SK-N-SH (cell line): Measurements from ENCODE around the gene UBE2E3. TPM values are rescaled to one million over a fixed set of nuclear protein-coding genes. Genes with fewer than 3 reads are reported as not detected.
A peak's percentile ranks its signal among the peaks of the same experiment; 100 is the strongest.

Experiments used
- CTCF ChIA-PET: fragments of 300-600, 350-600 bp; formaldehyde crosslinking; extraction: SDS; loops from one replicate; lab custom pipeline; 2021; lab: Yijun Ruan, JAX
- POLR2A ChIA-PET: fragments of 350-600 bp; sonication (Branson Sonifier 250); formaldehyde crosslinking; extraction: SDS; loops from one replicate; lab custom pipeline; 2020; ENCODE audit warnings: antibody characterized with exemption, inconsistent platforms; lab: Yijun Ruan, JAX
- DNase-seq: peaks from one replicate; pipeline ENCODE4 v3.0.0; 2012
- H2AFZ ChIP-seq: fragments of 200-600 bp; sonication (generic); 2 replicates; pipeline ENCODE4 v1.8.1; 2016; ENCODE audit warnings: antibody characterized with exemption, mild to moderate bottlenecking, low read depth
- H3F3A ChIP-seq: fragments of 200-600 bp; sonication (generic); replicated peaks from 2 replicates; pipeline ENCODE3; 2016; ENCODE audit warnings: antibody characterized with exemption, mild to moderate bottlenecking; ENCODE audit not compliant: insufficient read depth
- H3K27ac ChIP-seq, 2 experiments: fragments of 200-500 bp in 1 of 2; fragments of 200-600 bp in 1 of 2; sonication (Bioruptor generic) in 1 of 2; sonication (generic), shearing (Covaris generic) in 1 of 2; 2 replicates each; pipeline versions ENCODE4 v1.5.1 to v1.6.1; 2014 to 2016; ENCODE audit warnings: low read depth in 2 of 2, inconsistent platforms in 1 of 2, low read length in 1 of 2, mild to moderate bottlenecking in 1 of 2, mixed read lengths in 1 of 2
- H3K27me3 ChIP-seq: fragments of 200-600 bp; sonication (generic), shearing (Covaris generic); 2 replicates; pipeline ENCODE4 v1.6.1; 2016; ENCODE audit warnings: mixed run types; ENCODE audit not compliant: insufficient read depth
- H3K36me3 ChIP-seq, 2 experiments: fragments of 200-500 bp in 1 of 2; fragments of 200-600 bp in 1 of 2; sonication (Bioruptor generic) in 1 of 2; sonication (generic) in 1 of 2; replicated peaks in 1 of 2; 2 replicates each; pipeline versions ENCODE3 to v1.5.1; 2014 to 2016; ENCODE audit warnings: low read length in 1 of 2, mild to moderate bottlenecking in 1 of 2; ENCODE audit not compliant: insufficient read depth in 2 of 2, control insufficient read depth in 1 of 2
- H3K4me1 ChIP-seq, 2 experiments: fragments of 200-500 bp in 1 of 2; fragments of 200-600 bp in 1 of 2; sonication (Bioruptor generic) in 1 of 2; sonication (generic), shearing (Covaris generic) in 1 of 2; 2 replicates each; pipeline versions ENCODE4 v1.5.1 to v1.6.1; 2014 to 2016; ENCODE audit warnings: low read depth in 1 of 2, low read length in 1 of 2, mixed run types in 1 of 2; ENCODE audit not compliant: insufficient read depth in 2 of 2, control insufficient read depth in 1 of 2
- H3K4me2 ChIP-seq: fragments of 200-600 bp; sonication (generic), shearing (Covaris generic); 2 replicates; pipeline ENCODE4 v1.6.1; 2017; ENCODE audit warnings: mixed run types
- H3K4me3 ChIP-seq, 2 experiments: fragments of 200-500 bp in 1 of 2; fragments of 200-600 bp in 1 of 2; sonication (Bioruptor generic) in 1 of 2; sonication (generic), shearing (Covaris generic) in 1 of 2; 2 replicates each; pipeline versions ENCODE4 v1.5.1 to v1.8.1; 2014 to 2016; ENCODE audit warnings: low read depth in 2 of 2, inconsistent platforms in 1 of 2, low read length in 1 of 2, mild to moderate bottlenecking in 1 of 2, mixed read lengths in 1 of 2, moderate library complexity in 1 of 2
- H3K79me2 ChIP-seq: fragments of 200-600 bp; sonication (generic); 2 replicates; pipeline ENCODE4 v1.8.1; 2017; ENCODE audit warnings: mild to moderate bottlenecking; ENCODE audit not compliant: insufficient read depth
- H3K9ac ChIP-seq: fragments of 200-600 bp; sonication (generic); 2 replicates; pipeline ENCODE4 v1.6.1; 2017; ENCODE audit warnings: mixed run types
- H3K9me2 ChIP-seq: fragments of 200-600 bp; sonication (generic); 2 replicates; pipeline ENCODE4 v1.6.1; 2017; ENCODE audit warnings: mixed run types
- H3K9me3 ChIP-seq: fragments of 200-600 bp; sonication (generic); 2 replicates; pipeline ENCODE4 v1.6.1; 2017; ENCODE audit warnings: mixed run types, mild to moderate bottlenecking, moderate library complexity
- H4K20me1 ChIP-seq: fragments of 200-600 bp; sonication (generic); 2 replicates; pipeline ENCODE4 v1.6.1; 2017; ENCODE audit warnings: mild to moderate bottlenecking, mixed run types; ENCODE audit not compliant: insufficient read depth
- CHD2 ChIP-seq: fragments of 150-350 bp; IDR thresholded peaks from 2 replicates; pipeline ENCODE4 v1.6.1; 2018; ENCODE audit warnings: low read length; ENCODE audit not compliant: partially characterized antibody
- ELF1 ChIP-seq: IDR thresholded peaks from 2 replicates; pipeline ENCODE4 v1.4.0; 2012
- EP300 ChIP-seq, 2 experiments: IDR thresholded peaks; 2 replicates each; pipeline versions ENCODE4 v1.4.0 to v1.6.1; 2012; ENCODE audit warnings: borderline replicate concordance in 1 of 2, low read depth in 1 of 2, low read length in 1 of 2
- EZH2phosphoT487 ChIP-seq: fragments of 200-600 bp; sonication (generic); IDR thresholded peaks from 2 replicates; pipeline ENCODE4 v1.6.1; 2017; ENCODE audit warnings: low read depth, mixed run types, mild to moderate bottlenecking, antibody characterized with exemption, moderate library complexity, borderline replicate concordance
- FOSL2 ChIP-seq: IDR thresholded peaks from 2 replicates; pipeline ENCODE4 v1.4.0; 2012; ENCODE audit warnings: low read depth, mild to moderate bottlenecking, moderate library complexity, borderline replicate concordance
- FOXJ3 ChIP-seq: sonication (generic); formaldehyde crosslinking; IDR thresholded peaks from 2 replicates; pipeline ENCODE4 v1.5.1; 2020; ENCODE audit warnings: mild to moderate bottlenecking, missing genetic modification reagents
- FOXM1 ChIP-seq: IDR thresholded peaks from 2 replicates; pipeline ENCODE4 v1.4.0; 2012; ENCODE audit warnings: low read depth, mild to moderate bottlenecking
- GATA2 ChIP-seq: sonication (generic); formaldehyde crosslinking; IDR thresholded peaks from 2 replicates; pipeline ENCODE4 v1.5.0; 2020; ENCODE audit warnings: mild to moderate bottlenecking, missing genetic modification reagents
- JUND ChIP-seq: IDR thresholded peaks from 2 replicates; pipeline ENCODE4 v1.4.0; 2012
- MEF2A ChIP-seq: IDR thresholded peaks from 2 replicates; pipeline ENCODE4 v1.4.0; 2012; ENCODE audit warnings: low read depth, borderline replicate concordance
- NFIC ChIP-seq: IDR thresholded peaks from 2 replicates; pipeline ENCODE4 v1.4.0; 2012; ENCODE audit warnings: borderline replicate concordance
- POLR2AphosphoS5 ChIP-seq: IDR thresholded peaks from 2 replicates; pipeline ENCODE4 v1.6.1; 2012; ENCODE audit warnings: low read depth, low read length
- RCOR1 ChIP-seq: fragments of 150-350 bp; IDR thresholded peaks from 2 replicates; pipeline ENCODE4 v1.6.1; 2017; ENCODE audit warnings: antibody characterized with exemption, low read length
- RXRA ChIP-seq: IDR thresholded peaks from 2 replicates; pipeline ENCODE4 v1.4.0; 2012; ENCODE audit warnings: low read depth, mild to moderate bottlenecking, borderline replicate concordance
- TEAD4 ChIP-seq: IDR thresholded peaks from 2 replicates; pipeline ENCODE4 v1.4.0; 2012; ENCODE audit warnings: mild to moderate bottlenecking, borderline replicate concordance; ENCODE audit not compliant: insufficient read depth
- YY1 ChIP-seq: IDR thresholded peaks from 2 replicates; pipeline ENCODE4 v1.4.0; 2012; ENCODE audit warnings: low read depth, mild to moderate bottlenecking
- WGBS: methylation state at CpG from one replicate; pipeline ENCODE4 v1.1.6; 2017; ENCODE audit warnings: low lambda C conversion rate; 5-methylcytosine and 5-hydroxymethylcytosine counted together
- polyA plus RNA-seq, 3 experiments: library from polyadenylated mRNA; depleted of rRNA; stranded (reverse); fragments of >200 nt; gene quantifications; 2 replicates each; pipeline ENCODE4 v1.2.3, GENCODE V29; 2012
- TF ChIP-seq, protein P1 (sequence below): IDR thresholded peaks from 2 replicates; pipeline ENCODE4 v1.6.1; 2012; ENCODE audit warnings: mild to moderate bottlenecking, low read depth, low read length, moderate library complexity
- TF ChIP-seq, protein P2 (sequence below): IDR thresholded peaks from 2 replicates; pipeline ENCODE4 v1.4.0; 2012; ENCODE audit warnings: low read depth, borderline replicate concordance
- TF ChIP-seq, protein P3 (sequence below): IDR thresholded peaks from 2 replicates; pipeline ENCODE4 v1.4.0; 2012; ENCODE audit warnings: low read depth
- TF ChIP-seq, protein P4 (sequence below): fragments of 150-350 bp; IDR thresholded peaks from 2 replicates; pipeline ENCODE4 v1.6.1; 2017; ENCODE audit warnings: antibody characterized with exemption, low read length, low read depth, borderline replicate concordance
- TF ChIP-seq, protein P5 (sequence below): fragments of 200-600 bp; sonication (generic); IDR thresholded peaks from 2 replicates; pipeline ENCODE4 v1.6.1; 2017; ENCODE audit warnings: antibody characterized with exemption, mild to moderate bottlenecking, moderate library complexity
- TF ChIP-seq, protein P6 (sequence below): IDR thresholded peaks from 2 replicates; pipeline ENCODE4 v1.4.0; 2012; ENCODE audit warnings: low read depth, borderline replicate concordance

UBE2E3 gene
- 62.9 and 71.1 TPM in 2 replicates for polyA plus RNA-seq (2012; rRNA removed)
- polyA plus RNA-seq (2012; cell fraction: cytosol; rRNA removed) = 94.7 and 109 TPM in 2 replicates
- polyA plus RNA-seq (2012; cell fraction: nucleus; rRNA removed) = 20.6 and 50.7 TPM in 2 replicates

DNA sequence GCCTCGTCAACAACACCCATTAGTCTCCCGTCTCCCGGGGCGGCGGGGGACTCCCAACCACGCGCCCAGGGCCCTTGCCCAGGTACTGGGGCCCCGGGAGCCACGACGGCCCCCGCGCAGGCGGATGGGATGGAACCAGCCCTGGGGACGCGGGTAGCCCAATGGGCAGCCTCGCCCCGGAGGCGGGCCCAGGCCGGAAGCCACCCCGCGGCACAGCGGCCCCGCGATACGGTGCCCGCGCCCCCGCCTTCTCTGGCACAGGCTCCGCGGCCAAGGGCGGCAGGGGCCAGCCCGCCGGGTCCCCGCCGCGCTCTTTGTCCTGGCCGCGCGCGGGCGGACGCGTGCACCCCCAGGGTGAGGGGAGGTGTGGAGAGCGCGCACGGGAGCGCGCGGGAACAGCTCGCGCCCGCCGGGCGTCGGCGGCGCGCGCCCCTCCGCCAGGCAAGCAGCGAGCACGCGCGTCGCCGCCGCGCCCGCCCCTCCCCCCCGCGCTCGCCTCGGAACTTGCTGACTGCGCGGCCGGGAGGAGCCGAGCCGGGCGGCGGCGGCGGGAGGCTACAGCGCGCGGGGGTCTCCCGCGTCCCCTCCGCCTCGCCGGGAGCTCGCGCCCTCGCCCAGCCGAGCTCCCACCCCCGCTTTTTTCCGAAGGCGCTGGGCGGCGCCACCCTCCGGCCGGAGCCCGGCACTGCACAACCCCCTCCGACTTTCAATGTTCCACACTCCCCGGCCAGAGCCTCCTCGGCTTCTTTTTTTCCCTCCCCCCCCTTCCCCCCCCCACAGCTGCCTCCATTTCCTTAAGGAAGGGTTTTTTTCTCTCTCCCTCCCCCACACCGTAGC lies at the start of gene UBE2E3:
Gene UBE2E3, plus strand, starts transcription at position 500 of the 837 bp plus-strand sequence. CDS start 1,438 bp downstream, outside the sequence.
- ChIA-PET CTCF (interaction anchor here (0.6 to 3.7 kb wide), 27 partner anchors 9 to 860 kb away, joined by 3 to 50 read pairs (median 4); no protein-coding TSS in a partner anchor), POLR2A (interaction anchor here (0.6 to 1.6 kb wide), 5 partner anchors 11 to 855 kb away, joined by 3 to 7 read pairs (median 4); no protein-coding TSS in a partner anchor)
- H3K9me3 ChIP-seq = no peaks in the 10 kb centered on the region
- H2AFZ ChIP-seq = peak within 1 kb of the TSS; percentile 84
- peaks cover 5 to 22% of the 10 kb centered on the region in 2 experiments; a peak in 3 of 4 replicates for H3K4me1 ChIP-seq
- peak; percentile 93 for DNase-seq
- H3K79me2 ChIP-seq = peaks cover 39% of the 10 kb centered on the region
- H3K36me3 ChIP-seq = peaks cover 13 to 15% of the 10 kb centered on the region in 2 experiments
- H3K4me3 ChIP-seq = peak within 1 kb of the TSS; percentile 84 to 95
- no peaks in the 10 kb centered on the region for H3K9me2 ChIP-seq
- H3K9ac ChIP-seq = peak within 1 kb of the TSS; percentile 87
- 10% methylated on average over 17 of the region's 106 CpGs for WGBS
- H4K20me1 ChIP-seq = no peaks in the 10 kb centered on the region
- H3K27me3 ChIP-seq = no peaks in the 10 kb centered on the region
- H3K27ac ChIP-seq = peak within 1 kb of the TSS; percentile 67 to 85
- peaks cover 16% of the 10 kb centered on the region for H3F3A ChIP-seq
- peak within 1 kb of the TSS; percentile 82 for H3K4me2 ChIP-seq
- TF ChIP-seq EZH2phosphoT487 (no peak), FOXJ3 (no peak), FOXM1 (no peak), JUND (no peak), GATA2 (CRISPR knock-in tag) (0 out of 2 replicates have a peak, but pooled peaks have one; percentile 6), NFIC (0 out of 2 replicates have a peak, but pooled peaks have one; percentile 6), POLR2AphosphoS5 (no peak), ELF1 (no peak), MEF2A (no peak), FOSL2 (no peak), EP300 (IDR thresholded peaks at IDR 0.05; ENCODE audit: borderline replicate concordance in 1 of 2, low read depth in 1 of 2, low read length in 1 of 2) (no peak), YY1 (no peak), RXRA (no peak), TEAD4 (no peak), CHD2 (no peak), RCOR1 (no peak)
- TF ChIP-seq, protein P1, sequence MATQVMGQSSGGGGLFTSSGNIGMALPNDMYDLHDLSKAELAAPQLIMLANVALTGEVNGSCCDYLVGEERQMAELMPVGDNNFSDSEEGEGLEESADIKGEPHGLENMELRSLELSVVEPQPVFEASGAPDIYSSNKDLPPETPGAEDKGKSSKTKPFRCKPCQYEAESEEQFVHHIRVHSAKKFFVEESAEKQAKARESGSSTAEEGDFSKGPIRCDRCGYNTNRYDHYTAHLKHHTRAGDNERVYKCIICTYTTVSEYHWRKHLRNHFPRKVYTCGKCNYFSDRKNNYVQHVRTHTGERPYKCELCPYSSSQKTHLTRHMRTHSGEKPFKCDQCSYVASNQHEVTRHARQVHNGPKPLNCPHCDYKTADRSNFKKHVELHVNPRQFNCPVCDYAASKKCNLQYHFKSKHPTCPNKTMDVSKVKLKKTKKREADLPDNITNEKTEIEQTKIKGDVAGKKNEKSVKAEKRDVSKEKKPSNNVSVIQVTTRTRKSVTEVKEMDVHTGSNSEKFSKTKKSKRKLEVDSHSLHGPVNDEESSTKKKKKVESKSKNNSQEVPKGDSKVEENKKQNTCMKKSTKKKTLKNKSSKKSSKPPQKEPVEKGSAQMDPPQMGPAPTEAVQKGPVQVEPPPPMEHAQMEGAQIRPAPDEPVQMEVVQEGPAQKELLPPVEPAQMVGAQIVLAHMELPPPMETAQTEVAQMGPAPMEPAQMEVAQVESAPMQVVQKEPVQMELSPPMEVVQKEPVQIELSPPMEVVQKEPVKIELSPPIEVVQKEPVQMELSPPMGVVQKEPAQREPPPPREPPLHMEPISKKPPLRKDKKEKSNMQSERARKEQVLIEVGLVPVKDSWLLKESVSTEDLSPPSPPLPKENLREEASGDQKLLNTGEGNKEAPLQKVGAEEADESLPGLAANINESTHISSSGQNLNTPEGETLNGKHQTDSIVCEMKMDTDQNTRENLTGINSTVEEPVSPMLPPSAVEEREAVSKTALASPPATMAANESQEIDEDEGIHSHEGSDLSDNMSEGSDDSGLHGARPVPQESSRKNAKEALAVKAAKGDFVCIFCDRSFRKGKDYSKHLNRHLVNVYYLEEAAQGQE = no peak
- TF ChIP-seq, protein P2, sequence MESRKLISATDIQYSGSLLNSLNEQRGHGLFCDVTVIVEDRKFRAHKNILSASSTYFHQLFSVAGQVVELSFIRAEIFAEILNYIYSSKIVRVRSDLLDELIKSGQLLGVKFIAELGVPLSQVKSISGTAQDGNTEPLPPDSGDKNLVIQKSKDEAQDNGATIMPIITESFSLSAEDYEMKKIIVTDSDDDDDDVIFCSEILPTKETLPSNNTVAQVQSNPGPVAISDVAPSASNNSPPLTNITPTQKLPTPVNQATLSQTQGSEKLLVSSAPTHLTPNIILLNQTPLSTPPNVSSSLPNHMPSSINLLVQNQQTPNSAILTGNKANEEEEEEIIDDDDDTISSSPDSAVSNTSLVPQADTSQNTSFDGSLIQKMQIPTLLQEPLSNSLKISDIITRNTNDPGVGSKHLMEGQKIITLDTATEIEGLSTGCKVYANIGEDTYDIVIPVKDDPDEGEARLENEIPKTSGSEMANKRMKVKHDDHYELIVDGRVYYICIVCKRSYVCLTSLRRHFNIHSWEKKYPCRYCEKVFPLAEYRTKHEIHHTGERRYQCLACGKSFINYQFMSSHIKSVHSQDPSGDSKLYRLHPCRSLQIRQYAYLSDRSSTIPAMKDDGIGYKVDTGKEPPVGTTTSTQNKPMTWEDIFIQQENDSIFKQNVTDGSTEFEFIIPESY = no peak
- TF ChIP-seq, protein P3, sequence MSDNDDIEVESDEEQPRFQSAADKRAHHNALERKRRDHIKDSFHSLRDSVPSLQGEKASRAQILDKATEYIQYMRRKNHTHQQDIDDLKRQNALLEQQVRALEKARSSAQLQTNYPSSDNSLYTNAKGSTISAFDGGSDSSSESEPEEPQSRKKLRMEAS = peak; percentile 8; the same call in 1 of the 2 replicates
- TF ChIP-seq, protein P4, sequence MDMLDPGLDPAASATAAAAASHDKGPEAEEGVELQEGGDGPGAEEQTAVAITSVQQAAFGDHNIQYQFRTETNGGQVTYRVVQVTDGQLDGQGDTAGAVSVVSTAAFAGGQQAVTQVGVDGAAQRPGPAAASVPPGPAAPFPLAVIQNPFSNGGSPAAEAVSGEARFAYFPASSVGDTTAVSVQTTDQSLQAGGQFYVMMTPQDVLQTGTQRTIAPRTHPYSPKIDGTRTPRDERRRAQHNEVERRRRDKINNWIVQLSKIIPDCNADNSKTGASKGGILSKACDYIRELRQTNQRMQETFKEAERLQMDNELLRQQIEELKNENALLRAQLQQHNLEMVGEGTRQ = no peak
- TF ChIP-seq, protein P5, sequence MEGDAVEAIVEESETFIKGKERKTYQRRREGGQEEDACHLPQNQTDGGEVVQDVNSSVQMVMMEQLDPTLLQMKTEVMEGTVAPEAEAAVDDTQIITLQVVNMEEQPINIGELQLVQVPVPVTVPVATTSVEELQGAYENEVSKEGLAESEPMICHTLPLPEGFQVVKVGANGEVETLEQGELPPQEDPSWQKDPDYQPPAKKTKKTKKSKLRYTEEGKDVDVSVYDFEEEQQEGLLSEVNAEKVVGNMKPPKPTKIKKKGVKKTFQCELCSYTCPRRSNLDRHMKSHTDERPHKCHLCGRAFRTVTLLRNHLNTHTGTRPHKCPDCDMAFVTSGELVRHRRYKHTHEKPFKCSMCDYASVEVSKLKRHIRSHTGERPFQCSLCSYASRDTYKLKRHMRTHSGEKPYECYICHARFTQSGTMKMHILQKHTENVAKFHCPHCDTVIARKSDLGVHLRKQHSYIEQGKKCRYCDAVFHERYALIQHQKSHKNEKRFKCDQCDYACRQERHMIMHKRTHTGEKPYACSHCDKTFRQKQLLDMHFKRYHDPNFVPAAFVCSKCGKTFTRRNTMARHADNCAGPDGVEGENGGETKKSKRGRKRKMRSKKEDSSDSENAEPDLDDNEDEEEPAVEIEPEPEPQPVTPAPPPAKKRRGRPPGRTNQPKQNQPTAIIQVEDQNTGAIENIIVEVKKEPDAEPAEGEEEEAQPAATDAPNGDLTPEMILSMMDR = peak; percentile 58
- TF ChIP-seq, protein P6, sequence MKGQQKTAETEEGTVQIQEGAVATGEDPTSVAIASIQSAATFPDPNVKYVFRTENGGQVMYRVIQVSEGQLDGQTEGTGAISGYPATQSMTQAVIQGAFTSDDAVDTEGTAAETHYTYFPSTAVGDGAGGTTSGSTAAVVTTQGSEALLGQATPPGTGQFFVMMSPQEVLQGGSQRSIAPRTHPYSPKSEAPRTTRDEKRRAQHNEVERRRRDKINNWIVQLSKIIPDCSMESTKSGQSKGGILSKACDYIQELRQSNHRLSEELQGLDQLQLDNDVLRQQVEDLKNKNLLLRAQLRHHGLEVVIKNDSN = no peak
